Measurements from ENCODE around the gene HLA-DRA.

DNA sequence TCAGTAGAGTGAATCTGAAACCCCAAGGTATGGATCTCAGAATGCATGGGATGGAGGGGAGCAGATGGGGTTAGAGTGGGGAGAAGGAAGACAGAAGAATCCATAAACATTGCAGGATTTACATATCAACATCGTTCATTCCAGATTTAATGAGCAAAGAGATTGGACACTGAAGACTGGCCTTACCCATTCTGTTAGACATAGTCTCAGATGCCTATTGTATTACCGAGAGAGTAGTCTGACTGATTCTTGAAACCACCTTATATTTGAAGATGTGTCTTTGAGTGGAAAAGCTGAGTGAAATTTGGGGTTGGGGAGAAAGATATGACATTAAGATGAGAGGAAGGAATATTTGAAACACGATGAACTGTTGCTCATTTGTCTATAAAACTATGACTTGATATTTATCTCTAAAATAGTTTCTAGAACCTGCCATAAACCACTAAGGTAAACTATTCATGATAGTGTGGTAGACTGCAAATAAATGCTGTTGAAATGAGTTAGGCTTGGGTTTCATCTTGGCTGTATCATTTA lies 5.7 kb downstream of the HLA-DRA start:
- TF ChIP-seq, protein P1, sequence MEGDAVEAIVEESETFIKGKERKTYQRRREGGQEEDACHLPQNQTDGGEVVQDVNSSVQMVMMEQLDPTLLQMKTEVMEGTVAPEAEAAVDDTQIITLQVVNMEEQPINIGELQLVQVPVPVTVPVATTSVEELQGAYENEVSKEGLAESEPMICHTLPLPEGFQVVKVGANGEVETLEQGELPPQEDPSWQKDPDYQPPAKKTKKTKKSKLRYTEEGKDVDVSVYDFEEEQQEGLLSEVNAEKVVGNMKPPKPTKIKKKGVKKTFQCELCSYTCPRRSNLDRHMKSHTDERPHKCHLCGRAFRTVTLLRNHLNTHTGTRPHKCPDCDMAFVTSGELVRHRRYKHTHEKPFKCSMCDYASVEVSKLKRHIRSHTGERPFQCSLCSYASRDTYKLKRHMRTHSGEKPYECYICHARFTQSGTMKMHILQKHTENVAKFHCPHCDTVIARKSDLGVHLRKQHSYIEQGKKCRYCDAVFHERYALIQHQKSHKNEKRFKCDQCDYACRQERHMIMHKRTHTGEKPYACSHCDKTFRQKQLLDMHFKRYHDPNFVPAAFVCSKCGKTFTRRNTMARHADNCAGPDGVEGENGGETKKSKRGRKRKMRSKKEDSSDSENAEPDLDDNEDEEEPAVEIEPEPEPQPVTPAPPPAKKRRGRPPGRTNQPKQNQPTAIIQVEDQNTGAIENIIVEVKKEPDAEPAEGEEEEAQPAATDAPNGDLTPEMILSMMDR (IDR thresholded peaks at IDR 0.05): no peak
- TF ChIP-seq POLR2A (IDR thresholded peaks at IDR 0.05): no peak

All from thyroid gland (tissue), 4 donors.